Measurements from ENCODE around the gene SLC29A3.

The SLC29A3 gene

GRCh38 chr10:71325267-71325666 lies 6.2 kb downstream of the SLC29A3 start:
- DNase-seq, result no peak

GRCh38 chr10:71326464-71326881 lies 7.4 kb downstream of the SLC29A3 start:
- DNase-seq, result no peak

GRCh38 chr10:71330789-71331404 lies 11.8 kb downstream of the SLC29A3 start:
- no peak for DNase-seq

- DNase-seq, result no peak
These were observed 12.7 kb downstream of the SLC29A3 start for GRCh38 chr10:71331736-71332135.

- DNase-seq, result no peak
These were observed 13.4 kb downstream of the SLC29A3 start for GRCh38 chr10:71332466-71332865.

GRCh38 chr10:71333129-71333887 lies 14.2 kb downstream of the SLC29A3 start:
- no peak for DNase-seq

DNA sequence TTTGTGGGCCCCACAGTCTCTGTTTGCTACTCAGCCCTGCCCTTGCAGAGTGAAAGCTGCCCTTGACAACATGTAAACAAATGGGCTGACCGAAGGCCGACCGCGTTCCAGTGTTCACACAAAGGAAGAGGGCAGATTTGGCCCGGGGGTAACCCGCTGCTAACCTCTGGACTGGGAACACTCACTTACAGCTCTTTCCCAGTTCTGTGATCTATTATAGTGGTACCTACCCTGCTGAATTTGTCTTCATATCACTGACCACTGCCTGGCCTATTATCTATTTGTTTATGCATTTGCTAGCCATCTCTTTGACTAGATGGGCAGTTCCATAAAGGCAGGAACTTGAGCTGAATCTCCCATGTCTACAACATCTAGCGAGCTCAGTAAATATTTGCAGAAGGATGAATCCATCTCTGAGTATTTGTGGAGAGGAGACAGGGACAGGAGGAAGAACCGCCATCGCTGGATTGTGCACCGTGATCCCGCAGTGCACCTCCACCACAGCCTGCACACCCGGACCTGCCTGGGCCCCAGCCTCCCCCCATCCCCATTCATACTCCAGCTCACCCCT lies 15.2 kb downstream of the SLC29A3 start:
- no peak for DNase-seq

DNA sequence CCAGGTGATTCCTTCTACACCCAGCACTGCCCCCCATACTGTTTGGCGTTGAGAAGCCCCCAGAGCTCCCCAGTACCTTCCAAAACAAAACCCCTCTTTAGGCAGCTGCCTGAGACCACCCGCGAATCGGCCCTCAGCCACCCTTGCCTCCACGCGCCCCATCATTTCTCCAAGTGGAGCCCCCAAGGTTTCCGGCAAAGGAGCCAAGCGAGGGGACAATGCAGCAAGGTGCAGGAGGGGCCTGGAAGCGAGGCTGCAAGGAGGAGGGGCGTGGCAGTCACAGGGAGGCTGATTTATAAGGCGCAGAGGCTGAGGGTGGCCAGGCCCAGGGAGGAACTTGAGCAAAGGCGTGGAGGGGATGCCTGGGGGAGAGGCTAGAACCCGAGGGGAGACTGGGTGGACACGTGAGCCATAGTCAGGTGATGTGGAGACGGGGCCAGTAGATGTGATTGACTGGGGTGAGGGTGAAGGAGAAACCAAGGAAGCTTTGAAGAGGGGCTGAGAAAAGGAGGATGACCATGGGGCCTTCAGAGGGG lies 16.2 kb downstream of the SLC29A3 start:
- DNase-seq, result no peak

GRCh38 chr10:71336632-71337031 lies 17.6 kb downstream of the SLC29A3 start:
- no peak for DNase-seq

DNA sequence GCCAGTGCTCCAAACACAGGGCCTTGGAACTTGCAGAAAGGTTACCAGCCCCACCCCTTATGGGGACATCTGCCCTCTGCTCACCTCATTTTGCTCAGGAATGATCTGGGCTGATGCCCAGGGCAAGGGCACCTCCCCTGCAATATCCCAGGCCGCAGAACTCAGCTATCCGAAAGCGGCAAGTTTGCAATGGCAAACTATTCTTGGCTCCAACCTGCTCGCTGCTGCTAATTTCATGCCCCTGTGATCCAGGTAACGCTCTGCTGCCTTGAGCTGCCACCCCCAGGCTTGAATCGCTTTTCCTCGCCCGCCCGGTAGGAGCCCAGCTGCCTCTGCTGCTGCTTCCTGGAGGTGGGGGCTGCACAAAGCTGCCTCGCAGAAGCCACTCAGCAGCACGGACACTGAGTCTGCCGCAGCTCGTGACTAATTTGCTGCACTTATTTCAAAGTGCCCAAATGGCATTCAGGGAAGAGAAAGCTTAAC lies 18.2 kb downstream of the SLC29A3 start:
- DNase-seq, result no peak

- no peak for DNase-seq
These were observed 19.9 kb downstream of the SLC29A3 start for GRCh38 chr10:71338728-71339495.

- DNase-seq, result no peak
These were observed 20.9 kb downstream of the SLC29A3 start for GRCh38 chr10:71339796-71340589.

GRCh38 chr10:71342573-71343391 lies 23.7 kb downstream of the SLC29A3 start:
- DNase-seq, result no peak

DNA sequence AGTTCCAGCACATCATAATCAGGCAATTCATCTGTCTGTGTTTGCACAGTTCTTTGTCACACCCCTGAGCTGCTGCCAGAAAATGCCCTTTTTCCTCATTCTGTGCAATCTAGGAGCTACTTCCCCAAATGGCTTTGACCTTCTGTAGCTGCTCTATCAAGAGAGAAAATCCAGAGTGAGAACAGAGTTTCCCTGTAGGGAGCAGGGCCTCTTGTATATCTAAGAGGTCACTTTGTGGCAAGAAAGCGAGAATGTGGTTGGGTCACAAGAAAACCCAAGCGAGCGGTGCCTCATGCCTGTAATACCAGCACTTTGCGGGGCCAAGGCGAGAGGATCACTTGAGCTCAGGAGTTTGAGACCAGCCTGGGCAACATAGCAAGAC lies 24.3 kb downstream of the SLC29A3 start:
- DNase-seq, result no peak

DNA sequence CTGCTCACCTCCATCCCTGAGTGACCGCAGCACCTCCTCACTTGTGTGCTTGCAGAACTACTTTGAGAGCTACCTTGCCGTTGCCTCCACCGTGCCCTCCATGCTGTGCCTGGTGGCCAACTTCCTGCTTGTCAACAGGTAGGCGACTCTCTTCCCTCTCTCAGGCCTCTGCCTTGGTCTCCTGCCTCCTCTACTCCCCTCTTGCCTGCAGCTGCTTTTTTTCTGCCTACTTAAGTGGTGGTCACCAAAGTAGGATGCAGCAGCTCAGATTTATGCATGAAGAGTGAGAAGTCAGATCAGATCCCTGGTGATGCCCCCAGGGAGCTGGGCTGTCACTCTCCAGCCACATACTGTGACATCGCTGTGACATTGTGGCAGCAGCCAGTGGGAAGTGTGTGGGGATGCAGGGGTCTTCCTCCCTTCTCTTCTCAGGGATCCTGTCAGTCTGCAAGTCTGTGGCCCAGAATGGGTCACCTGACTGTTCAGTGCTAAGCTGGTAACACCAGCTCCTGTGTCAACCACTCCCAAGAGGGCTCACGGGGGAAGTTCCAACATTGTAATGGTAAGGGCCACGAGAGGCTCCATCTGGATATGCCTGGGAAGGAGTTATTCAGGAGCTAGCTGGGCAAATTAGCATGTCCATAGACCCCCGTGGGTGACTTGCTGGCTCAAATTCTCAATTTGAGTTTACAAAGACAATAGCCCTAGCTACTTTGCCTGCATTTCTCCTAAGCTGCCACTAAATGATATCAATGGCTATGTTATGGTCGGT lies 25.3 kb downstream of the SLC29A3 start:
- DNase-seq, result no peak

- DNase-seq, result no peak
These were observed 26.0 kb downstream of the SLC29A3 start for GRCh38 chr10:71344993-71345480.

- no peak for DNase-seq
These were observed 26.6 kb downstream of the SLC29A3 start for GRCh38 chr10:71345694-71346093.

GRCh38 chr10:71346731-71347130 lies 27.7 kb downstream of the SLC29A3 start:
- DNase-seq, result no peak

- no peak for DNase-seq
These were observed 28.7 kb downstream of the SLC29A3 start for GRCh38 chr10:71347587-71348395.
